ENCODE measurements around the gene BAHD1. TPM values are rescaled to one million over a fixed set of nuclear protein-coding genes. Genes with fewer than 3 reads are reported as not detected.

BAHD1 gene
- total RNA-seq, 1 experiment from 2014 or later = 40.6 TPM

- no peak overlapping the region for H3K4me3 ChIP-seq (ENCODE audit: low read depth in 2 of 2, low read length in 2 of 2)
- in situ Hi-C loops (cut with HindIII; ENCODE audit: low pct_unique_long_range_greater_than_20kb, low sequenced_read_pairs) (no loop called here), intact Hi-C loops (cut with micrococcal nuclease; ENCODE audit: unreplicated experiment) (no loop called here)
- ChIA-PET CTCF (interaction anchor here (0.5 to 0.7 kb wide), 2 partner anchors 17 to 68 kb away, joined by 3 to 5 read pairs; no protein-coding TSS in a partner anchor), POLR2A (interaction anchor here (0.6 to 0.7 kb wide), 2 partner anchors 36 to 69 kb away, joined by 3 to 4 read pairs; partner anchors contain the start of gene RPUSD2)
- no peaks in the 10 kb centered on the region for H3K36me3 ChIP-seq (ENCODE audit: control insufficient read depth, insufficient read depth, low read length)
- H3K4me1 ChIP-seq (ENCODE audit: control insufficient read depth, insufficient read depth, low read length) = no peaks in the 10 kb centered on the region
- H3K9me3 ChIP-seq (ENCODE audit: control insufficient read depth, insufficient read depth, low read depth, low read length) = no peaks in the 10 kb centered on the region
- TF ChIP-seq POLR2AphosphoS5 (IDR thresholded peaks at IDR 0.05; ENCODE audit: low read depth, low read length) = no peak
- no peak for TF ChIP-seq TCF7L2 (IDR thresholded peaks at IDR 0.05; ENCODE audit: low read depth, low read length)
- ATAC-seq (no peak), DNase-seq (ENCODE audit: low read depth, low spot score) (no peak)
- no TSS peak for BruUV-seq (replicated peaks)
- H3K27me3 ChIP-seq (ENCODE audit: control insufficient read depth, insufficient read depth, low read length) = no peaks in the 10 kb centered on the region
- H3K27ac ChIP-seq (ENCODE audit: low read length) = no peak overlapping the region
These were observed 59.2 kb downstream of the BAHD1 start for GRCh38 chr15:40499931-40500330.

GRCh38 chr15:40500568-40501330 lies 60.0 kb downstream of the BAHD1 start:
- Histone ChIP-seq H3K4me3 (ENCODE audit: low read depth in 2 of 2, low read length in 2 of 2) (no peak overlapping the region), H3K9me3 (ENCODE audit: control insufficient read depth, insufficient read depth, low read depth, low read length) (no peaks in the 10 kb centered on the region), H3K36me3 (ENCODE audit: control insufficient read depth, insufficient read depth, low read length) (no peaks in the 10 kb centered on the region), H3K27me3 (ENCODE audit: control insufficient read depth, insufficient read depth, low read length) (no peaks in the 10 kb centered on the region), H3K27ac (ENCODE audit: low read length) (no peak overlapping the region), H3K4me1 (ENCODE audit: control insufficient read depth, insufficient read depth, low read length) (no peaks in the 10 kb centered on the region)
- in situ Hi-C loops (cut with HindIII; ENCODE audit: low pct_unique_long_range_greater_than_20kb, low sequenced_read_pairs) (no loop called here), intact Hi-C loops (cut with micrococcal nuclease; ENCODE audit: unreplicated experiment) (no loop called here)
- ATAC-seq (no peak), DNase-seq (ENCODE audit: low read depth, low spot score) (no peak)
- CTCF ChIA-PET = interaction anchor here (0.5 to 0.7 kb wide), 2 partner anchors 11 to 69 kb away, joined by 5 to 11 read pairs; no protein-coding TSS in a partner anchor
- no TSS peak for BruUV-seq (replicated peaks)
- POLR2A ChIA-PET = interaction anchor here (0.6 kb wide), 1 partner anchor 169 kb away, joined by 6 read pairs; no protein-coding TSS in a partner anchor
- TF ChIP-seq, protein P1, sequence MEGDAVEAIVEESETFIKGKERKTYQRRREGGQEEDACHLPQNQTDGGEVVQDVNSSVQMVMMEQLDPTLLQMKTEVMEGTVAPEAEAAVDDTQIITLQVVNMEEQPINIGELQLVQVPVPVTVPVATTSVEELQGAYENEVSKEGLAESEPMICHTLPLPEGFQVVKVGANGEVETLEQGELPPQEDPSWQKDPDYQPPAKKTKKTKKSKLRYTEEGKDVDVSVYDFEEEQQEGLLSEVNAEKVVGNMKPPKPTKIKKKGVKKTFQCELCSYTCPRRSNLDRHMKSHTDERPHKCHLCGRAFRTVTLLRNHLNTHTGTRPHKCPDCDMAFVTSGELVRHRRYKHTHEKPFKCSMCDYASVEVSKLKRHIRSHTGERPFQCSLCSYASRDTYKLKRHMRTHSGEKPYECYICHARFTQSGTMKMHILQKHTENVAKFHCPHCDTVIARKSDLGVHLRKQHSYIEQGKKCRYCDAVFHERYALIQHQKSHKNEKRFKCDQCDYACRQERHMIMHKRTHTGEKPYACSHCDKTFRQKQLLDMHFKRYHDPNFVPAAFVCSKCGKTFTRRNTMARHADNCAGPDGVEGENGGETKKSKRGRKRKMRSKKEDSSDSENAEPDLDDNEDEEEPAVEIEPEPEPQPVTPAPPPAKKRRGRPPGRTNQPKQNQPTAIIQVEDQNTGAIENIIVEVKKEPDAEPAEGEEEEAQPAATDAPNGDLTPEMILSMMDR (IDR thresholded peaks at IDR 0.05) = no peak
- TF ChIP-seq, protein P2, sequence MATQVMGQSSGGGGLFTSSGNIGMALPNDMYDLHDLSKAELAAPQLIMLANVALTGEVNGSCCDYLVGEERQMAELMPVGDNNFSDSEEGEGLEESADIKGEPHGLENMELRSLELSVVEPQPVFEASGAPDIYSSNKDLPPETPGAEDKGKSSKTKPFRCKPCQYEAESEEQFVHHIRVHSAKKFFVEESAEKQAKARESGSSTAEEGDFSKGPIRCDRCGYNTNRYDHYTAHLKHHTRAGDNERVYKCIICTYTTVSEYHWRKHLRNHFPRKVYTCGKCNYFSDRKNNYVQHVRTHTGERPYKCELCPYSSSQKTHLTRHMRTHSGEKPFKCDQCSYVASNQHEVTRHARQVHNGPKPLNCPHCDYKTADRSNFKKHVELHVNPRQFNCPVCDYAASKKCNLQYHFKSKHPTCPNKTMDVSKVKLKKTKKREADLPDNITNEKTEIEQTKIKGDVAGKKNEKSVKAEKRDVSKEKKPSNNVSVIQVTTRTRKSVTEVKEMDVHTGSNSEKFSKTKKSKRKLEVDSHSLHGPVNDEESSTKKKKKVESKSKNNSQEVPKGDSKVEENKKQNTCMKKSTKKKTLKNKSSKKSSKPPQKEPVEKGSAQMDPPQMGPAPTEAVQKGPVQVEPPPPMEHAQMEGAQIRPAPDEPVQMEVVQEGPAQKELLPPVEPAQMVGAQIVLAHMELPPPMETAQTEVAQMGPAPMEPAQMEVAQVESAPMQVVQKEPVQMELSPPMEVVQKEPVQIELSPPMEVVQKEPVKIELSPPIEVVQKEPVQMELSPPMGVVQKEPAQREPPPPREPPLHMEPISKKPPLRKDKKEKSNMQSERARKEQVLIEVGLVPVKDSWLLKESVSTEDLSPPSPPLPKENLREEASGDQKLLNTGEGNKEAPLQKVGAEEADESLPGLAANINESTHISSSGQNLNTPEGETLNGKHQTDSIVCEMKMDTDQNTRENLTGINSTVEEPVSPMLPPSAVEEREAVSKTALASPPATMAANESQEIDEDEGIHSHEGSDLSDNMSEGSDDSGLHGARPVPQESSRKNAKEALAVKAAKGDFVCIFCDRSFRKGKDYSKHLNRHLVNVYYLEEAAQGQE (IDR thresholded peaks at IDR 0.05; ENCODE audit: insufficient read depth in 1 of 2, low read depth in 2 of 2, low read length in 1 of 2) = no peak

- no peaks in the 10 kb centered on the region for H3K27me3 ChIP-seq (ENCODE audit: control insufficient read depth, insufficient read depth, low read length)
- no peak for DNase-seq (ENCODE audit: low read depth, low spot score)
- H3K36me3 ChIP-seq (ENCODE audit: control insufficient read depth, insufficient read depth, low read length) = no peaks in the 10 kb centered on the region
- POLR2A ChIA-PET = interaction anchor here (0.6 kb wide), 1 partner anchor 170 kb away, joined by 6 read pairs; no protein-coding TSS in a partner anchor
- H3K27ac ChIP-seq (ENCODE audit: low read length) = no peak overlapping the region
- no peak for ATAC-seq
- H3K4me1 ChIP-seq (ENCODE audit: control insufficient read depth, insufficient read depth, low read length) = peaks cover 2% of the 10 kb centered on the region
- no TSS peak for BruUV-seq (replicated peaks)
- H3K4me3 ChIP-seq (ENCODE audit: low read depth in 2 of 2, low read length in 2 of 2) = no peak overlapping the region
- in situ Hi-C loops (cut with HindIII; ENCODE audit: low pct_unique_long_range_greater_than_20kb, low sequenced_read_pairs) (no loop called here), intact Hi-C loops (cut with micrococcal nuclease; ENCODE audit: unreplicated experiment) (no loop called here)
- H3K9me3 ChIP-seq (ENCODE audit: control insufficient read depth, insufficient read depth, low read depth, low read length) = no peaks in the 10 kb centered on the region
- CTCF ChIA-PET = interaction anchor here (0.7 kb wide), 1 partner anchor 11 kb away, joined by 11 read pairs; no protein-coding TSS in a partner anchor
- TF ChIP-seq TCF7L2 (IDR thresholded peaks at IDR 0.05; ENCODE audit: low read depth, low read length) (no peak), POLR2AphosphoS5 (IDR thresholded peaks at IDR 0.05; ENCODE audit: low read depth, low read length) (no peak), SIN3A (IDR thresholded peaks at IDR 0.05; ENCODE audit: borderline replicate concordance, insufficient read depth, low read depth, low read length) (no peak)
- TF ChIP-seq, protein P1 (IDR thresholded peaks at IDR 0.05) = no peak
- TF ChIP-seq, protein P2 (IDR thresholded peaks at IDR 0.05; ENCODE audit: insufficient read depth in 1 of 2, low read depth in 2 of 2, low read length in 1 of 2) = no peak
These were observed 60.7 kb downstream of the BAHD1 start for GRCh38 chr15:40501487-40501886.

All from Panc1 (cell line).